ENCODE results near the gene HTT.

GRCh38 chr4:3043282-3044020 is 31.0 kb upstream of the HTT start:
- TF ChIP-seq EZH2 (IDR thresholded peaks at IDR 0.05; ENCODE audit: borderline replicate concordance, low read depth, low read length, poor library complexity, severe bottlenecking) = no peak
- TF ChIP-seq, protein P1, sequence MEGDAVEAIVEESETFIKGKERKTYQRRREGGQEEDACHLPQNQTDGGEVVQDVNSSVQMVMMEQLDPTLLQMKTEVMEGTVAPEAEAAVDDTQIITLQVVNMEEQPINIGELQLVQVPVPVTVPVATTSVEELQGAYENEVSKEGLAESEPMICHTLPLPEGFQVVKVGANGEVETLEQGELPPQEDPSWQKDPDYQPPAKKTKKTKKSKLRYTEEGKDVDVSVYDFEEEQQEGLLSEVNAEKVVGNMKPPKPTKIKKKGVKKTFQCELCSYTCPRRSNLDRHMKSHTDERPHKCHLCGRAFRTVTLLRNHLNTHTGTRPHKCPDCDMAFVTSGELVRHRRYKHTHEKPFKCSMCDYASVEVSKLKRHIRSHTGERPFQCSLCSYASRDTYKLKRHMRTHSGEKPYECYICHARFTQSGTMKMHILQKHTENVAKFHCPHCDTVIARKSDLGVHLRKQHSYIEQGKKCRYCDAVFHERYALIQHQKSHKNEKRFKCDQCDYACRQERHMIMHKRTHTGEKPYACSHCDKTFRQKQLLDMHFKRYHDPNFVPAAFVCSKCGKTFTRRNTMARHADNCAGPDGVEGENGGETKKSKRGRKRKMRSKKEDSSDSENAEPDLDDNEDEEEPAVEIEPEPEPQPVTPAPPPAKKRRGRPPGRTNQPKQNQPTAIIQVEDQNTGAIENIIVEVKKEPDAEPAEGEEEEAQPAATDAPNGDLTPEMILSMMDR (conservative IDR thresholded peaks at IDR 0.05; ENCODE audit: low read depth, low read length) = no peak
